Measurements from ENCODE around the gene KRI1.

DNA sequence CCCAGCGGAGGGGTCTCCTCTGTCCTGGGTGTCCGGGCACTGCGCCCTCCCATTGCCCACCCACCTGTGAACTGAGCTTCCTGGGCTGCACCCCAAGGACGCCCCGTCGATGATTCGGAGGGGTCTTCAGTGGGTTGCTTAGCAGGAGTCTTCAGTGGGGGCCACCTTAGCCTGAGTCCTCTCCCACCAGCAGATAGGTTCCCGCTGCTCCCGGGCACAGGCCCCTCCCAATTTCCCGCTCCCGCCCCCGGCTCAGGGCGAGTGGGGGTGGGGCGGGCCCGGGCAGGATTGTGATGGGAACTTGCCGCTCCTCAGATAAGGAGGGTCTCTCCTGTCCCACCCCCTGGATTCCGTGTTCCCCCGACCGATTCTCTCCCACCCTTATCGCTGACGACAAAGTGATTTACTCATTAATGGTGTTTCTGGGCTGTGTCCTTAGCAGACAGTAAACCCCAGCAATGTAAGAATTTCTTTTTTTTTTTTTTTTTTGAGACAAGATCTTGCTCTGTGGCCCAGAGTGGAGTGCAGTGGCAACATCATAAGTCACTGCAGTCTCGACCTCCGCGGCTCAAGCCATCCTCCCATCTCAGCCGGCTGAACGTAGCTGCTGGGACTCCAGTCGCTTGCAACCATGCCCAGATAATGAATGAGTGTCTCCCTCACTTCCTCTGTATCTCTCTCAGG lies 47.9 kb downstream of the KRI1 start:
- TF ChIP-seq CTCF (IDR thresholded peaks at IDR 0.05) (no peak), POLR2A (IDR thresholded peaks at IDR 0.05; ENCODE audit: low read depth) (no peak), POLR2AphosphoS5 (IDR thresholded peaks at IDR 0.05) (no peak)

Measured in esophagus muscularis mucosa (tissue), 3 donors.